ENCODE results near the gene CCDC169.

DNA sequence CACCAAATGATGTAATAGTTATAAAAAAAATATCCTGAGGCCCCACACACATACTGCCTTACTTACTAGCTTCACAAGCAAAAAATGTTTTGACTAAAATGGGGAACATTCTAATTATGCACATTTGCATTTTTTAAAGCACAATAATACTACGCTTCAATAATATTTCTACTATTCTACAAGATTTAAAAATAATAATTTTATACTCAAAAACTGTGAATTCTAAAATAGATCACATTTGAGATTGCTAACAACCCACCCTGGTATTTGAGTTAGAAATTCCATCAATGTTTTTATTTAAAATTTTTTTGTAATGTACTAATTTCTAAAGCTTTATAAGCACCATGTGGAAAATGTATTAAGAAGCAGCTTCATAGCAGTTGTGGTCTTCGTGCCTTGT, 24.2 kb downstream of the CCDC169 start:
- no peak for TF ChIP-seq SMAD1 (CRISPR knock-in tag; IDR thresholded peaks at IDR 0.05; ENCODE audit: borderline replicate concordance, low read depth)
- no peak for TF ChIP-seq RAD21 (CRISPR knock-in tag; IDR thresholded peaks at IDR 0.05)
- TF ChIP-seq ASH2L (IDR thresholded peaks at IDR 0.05; ENCODE audit: insufficient read length, low read depth, low read length): no peak
- TF ChIP-seq, protein P1, sequence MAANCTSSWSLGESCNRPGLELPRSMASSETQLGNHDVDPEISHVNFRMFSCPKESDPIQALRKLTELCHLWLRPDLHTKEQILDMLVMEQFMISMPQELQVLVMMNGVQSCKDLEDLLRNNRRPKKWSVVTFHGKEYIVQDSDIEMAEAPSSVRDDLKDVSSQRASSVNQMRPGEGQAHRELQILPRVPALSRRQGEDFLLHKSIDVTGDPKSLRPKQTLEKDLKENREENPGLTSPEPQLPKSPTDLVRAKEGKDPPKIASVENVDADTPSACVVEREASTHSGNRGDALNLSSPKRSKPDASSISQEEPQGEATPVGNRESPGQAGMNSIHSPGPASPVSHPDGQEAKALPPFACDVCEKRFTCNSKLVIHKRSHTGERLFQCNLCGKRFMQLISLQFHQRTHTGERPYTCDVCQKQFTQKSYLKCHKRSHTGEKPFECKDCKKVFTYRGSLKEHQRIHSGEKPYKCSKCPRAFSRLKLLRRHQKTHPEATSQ (CRISPR knock-in tag; IDR thresholded peaks at IDR 0.05; ENCODE audit: borderline replicate concordance): no peak
- TF ChIP-seq ZIK1 (CRISPR knock-in tag; IDR thresholded peaks at IDR 0.05; ENCODE audit: borderline replicate concordance, low read depth): no peak
- TF ChIP-seq, protein P2, sequence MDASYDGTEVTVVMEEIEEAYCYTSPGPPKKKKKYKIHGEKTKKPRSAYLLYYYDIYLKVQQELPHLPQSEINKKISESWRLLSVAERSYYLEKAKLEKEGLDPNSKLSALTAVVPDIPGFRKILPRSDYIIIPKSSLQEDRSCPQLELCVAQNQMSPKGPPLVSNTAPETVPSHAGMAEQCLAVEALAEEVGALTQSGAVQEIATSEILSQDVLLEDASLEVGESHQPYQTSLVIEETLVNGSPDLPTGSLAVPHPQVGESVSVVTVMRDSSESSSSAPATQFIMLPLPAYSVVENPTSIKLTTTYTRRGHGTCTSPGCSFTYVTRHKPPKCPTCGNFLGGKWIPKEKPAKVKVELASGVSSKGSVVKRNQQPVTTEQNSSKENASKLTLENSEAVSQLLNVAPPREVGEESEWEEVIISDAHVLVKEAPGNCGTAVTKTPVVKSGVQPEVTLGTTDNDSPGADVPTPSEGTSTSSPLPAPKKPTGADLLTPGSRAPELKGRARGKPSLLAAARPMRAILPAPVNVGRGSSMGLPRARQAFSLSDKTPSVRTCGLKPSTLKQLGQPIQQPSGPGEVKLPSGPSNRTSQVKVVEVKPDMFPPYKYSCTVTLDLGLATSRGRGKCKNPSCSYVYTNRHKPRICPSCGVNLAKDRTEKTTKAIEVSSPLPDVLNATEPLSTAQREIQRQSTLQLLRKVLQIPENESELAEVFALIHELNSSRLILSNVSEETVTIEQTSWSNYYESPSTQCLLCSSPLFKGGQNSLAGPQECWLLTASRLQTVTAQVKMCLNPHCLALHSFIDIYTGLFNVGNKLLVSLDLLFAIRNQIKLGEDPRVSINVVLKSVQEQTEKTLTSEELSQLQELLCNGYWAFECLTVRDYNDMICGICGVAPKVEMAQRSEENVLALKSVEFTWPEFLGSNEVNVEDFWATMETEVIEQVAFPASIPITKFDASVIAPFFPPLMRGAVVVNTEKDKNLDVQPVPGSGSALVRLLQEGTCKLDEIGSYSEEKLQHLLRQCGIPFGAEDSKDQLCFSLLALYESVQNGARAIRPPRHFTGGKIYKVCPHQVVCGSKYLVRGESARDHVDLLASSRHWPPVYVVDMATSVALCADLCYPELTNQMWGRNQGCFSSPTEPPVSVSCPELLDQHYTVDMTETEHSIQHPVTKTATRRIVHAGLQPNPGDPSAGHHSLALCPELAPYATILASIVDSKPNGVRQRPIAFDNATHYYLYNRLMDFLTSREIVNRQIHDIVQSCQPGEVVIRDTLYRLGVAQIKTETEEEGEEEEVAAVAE (CRISPR knock-in tag; IDR thresholded peaks at IDR 0.05; ENCODE audit: borderline replicate concordance): no peak
- TF ChIP-seq, protein P3, sequence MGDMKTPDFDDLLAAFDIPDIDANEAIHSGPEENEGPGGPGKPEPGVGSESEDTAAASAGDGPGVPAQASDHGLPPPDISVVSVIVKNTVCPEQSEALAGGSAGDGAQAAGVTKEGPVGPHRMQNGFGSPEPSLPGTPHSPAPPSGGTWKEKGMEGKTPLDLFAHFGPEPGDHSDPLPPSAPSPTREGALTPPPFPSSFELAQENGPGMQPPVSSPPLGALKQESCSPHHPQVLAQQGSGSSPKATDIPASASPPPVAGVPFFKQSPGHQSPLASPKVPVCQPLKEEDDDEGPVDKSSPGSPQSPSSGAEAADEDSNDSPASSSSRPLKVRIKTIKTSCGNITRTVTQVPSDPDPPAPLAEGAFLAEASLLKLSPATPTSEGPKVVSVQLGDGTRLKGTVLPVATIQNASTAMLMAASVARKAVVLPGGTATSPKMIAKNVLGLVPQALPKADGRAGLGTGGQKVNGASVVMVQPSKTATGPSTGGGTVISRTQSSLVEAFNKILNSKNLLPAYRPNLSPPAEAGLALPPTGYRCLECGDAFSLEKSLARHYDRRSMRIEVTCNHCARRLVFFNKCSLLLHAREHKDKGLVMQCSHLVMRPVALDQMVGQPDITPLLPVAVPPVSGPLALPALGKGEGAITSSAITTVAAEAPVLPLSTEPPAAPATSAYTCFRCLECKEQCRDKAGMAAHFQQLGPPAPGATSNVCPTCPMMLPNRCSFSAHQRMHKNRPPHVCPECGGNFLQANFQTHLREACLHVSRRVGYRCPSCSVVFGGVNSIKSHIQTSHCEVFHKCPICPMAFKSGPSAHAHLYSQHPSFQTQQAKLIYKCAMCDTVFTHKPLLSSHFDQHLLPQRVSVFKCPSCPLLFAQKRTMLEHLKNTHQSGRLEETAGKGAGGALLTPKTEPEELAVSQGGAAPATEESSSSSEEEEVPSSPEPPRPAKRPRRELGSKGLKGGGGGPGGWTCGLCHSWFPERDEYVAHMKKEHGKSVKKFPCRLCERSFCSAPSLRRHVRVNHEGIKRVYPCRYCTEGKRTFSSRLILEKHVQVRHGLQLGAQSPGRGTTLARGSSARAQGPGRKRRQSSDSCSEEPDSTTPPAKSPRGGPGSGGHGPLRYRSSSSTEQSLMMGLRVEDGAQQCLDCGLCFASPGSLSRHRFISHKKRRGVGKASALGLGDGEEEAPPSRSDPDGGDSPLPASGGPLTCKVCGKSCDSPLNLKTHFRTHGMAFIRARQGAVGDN (CRISPR knock-in tag; IDR thresholded peaks at IDR 0.05): no peak
- no peak for TF ChIP-seq ZNF777 (CRISPR knock-in tag; IDR thresholded peaks at IDR 0.05)
- TF ChIP-seq ZNF766 (CRISPR knock-in tag; IDR thresholded peaks at IDR 0.05; ENCODE audit: borderline replicate concordance): no peak
- TF ChIP-seq REST (IDR thresholded peaks at IDR 0.05; ENCODE audit: borderline replicate concordance in 1 of 2, low read depth in 1 of 2, low read length in 2 of 2): no peak
- TF ChIP-seq, protein P4, sequence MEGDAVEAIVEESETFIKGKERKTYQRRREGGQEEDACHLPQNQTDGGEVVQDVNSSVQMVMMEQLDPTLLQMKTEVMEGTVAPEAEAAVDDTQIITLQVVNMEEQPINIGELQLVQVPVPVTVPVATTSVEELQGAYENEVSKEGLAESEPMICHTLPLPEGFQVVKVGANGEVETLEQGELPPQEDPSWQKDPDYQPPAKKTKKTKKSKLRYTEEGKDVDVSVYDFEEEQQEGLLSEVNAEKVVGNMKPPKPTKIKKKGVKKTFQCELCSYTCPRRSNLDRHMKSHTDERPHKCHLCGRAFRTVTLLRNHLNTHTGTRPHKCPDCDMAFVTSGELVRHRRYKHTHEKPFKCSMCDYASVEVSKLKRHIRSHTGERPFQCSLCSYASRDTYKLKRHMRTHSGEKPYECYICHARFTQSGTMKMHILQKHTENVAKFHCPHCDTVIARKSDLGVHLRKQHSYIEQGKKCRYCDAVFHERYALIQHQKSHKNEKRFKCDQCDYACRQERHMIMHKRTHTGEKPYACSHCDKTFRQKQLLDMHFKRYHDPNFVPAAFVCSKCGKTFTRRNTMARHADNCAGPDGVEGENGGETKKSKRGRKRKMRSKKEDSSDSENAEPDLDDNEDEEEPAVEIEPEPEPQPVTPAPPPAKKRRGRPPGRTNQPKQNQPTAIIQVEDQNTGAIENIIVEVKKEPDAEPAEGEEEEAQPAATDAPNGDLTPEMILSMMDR (CRISPR knock-in tag; IDR thresholded peaks at IDR 0.05): no peak
- TF ChIP-seq BRF2 (CRISPR knock-in tag; IDR thresholded peaks at IDR 0.05): no peak
